BJ (cell line): ENCODE data around the gene GFI1. TPM values are rescaled to one million over a fixed set of nuclear protein-coding genes. Genes with fewer than 3 reads are reported as not detected.
A peak's percentile ranks its signal among the peaks of the same experiment; 100 is the strongest.
"Not testable (repeated sequence)": the region's sequence is repeated elsewhere in the genome, so short reads cannot be mapped to it uniquely, and the experiment has no call there.

Experiments
- CTCF ChIA-PET: fragments of 350-600 bp; formaldehyde crosslinking; extraction: SDS; loops from one replicate; lab custom pipeline; 2021; ENCODE audit warnings: antibody characterized with exemption, inconsistent platforms; lab: Yijun Ruan, JAX
- POLR2A ChIA-PET: fragments of 300-600 bp; sonication (Branson Sonifier 250); formaldehyde crosslinking; extraction: SDS; loops from one replicate; lab custom pipeline; 2021; ENCODE audit warnings: antibody characterized with exemption; lab: Charles Lee
- DNase-seq: peaks from one replicate; pipeline ENCODE4 v3.0.0-alpha.2; 2011; ENCODE audit warnings: low read depth
- H3K27me3 ChIP-seq: 2 replicates; pipeline ENCODE4 v1.6.0; 2011; ENCODE audit warnings: low read length; ENCODE audit not compliant: control insufficient read depth, insufficient read depth
- H3K36me3 ChIP-seq: 2 replicates; pipeline ENCODE4 v1.5.1; 2011; ENCODE audit warnings: low read length; ENCODE audit not compliant: control insufficient read depth, insufficient read depth
- H3K4me3 ChIP-seq: 2 replicates; pipeline ENCODE4 v1.5.1; 2011; ENCODE audit warnings: low read depth, mild to moderate bottlenecking, control low read depth, low read length
- polyA minus RNA-seq: library from RNA; depleted of rRNA, polyadenylated mRNA; stranded (reverse); fragments of >200 nt; gene quantifications from 2 replicates; pipeline ENCODE4 v1.2.3, GENCODE V29; 2011; rRNA and poly(A)+ RNA removed
- polyA plus RNA-seq: library from polyadenylated mRNA; depleted of rRNA; stranded (reverse); fragments of >200 nt; gene quantifications from 2 replicates; pipeline ENCODE4 v1.2.3, GENCODE V29; 2011; rRNA removed
- TF ChIP-seq, protein P1 (sequence below): IDR thresholded peaks from 2 replicates; pipeline ENCODE4 v1.5.1; 2011; ENCODE audit warnings: low read depth, mild to moderate bottlenecking, control low read depth, inconsistent platforms, low read length, moderate library complexity; ENCODE audit not compliant: insufficient read depth

GFI1 gene
- 0.04 and 0.07 TPM in 2 replicates for polyA plus RNA-seq
- 0.05 TPM in 1 of 2 replicates, not detected in the other for polyA minus RNA-seq

- no peaks in the 10 kb centered on the region for H3K36me3 ChIP-seq
- ChIA-PET CTCF (interaction anchor here (0.6 to 1.5 kb wide), 3 partner anchors 7 to 36 kb away, joined by 3 to 4 read pairs (median 3); no protein-coding TSS in a partner anchor), POLR2A (no interaction called here)
- H3K27me3 ChIP-seq = peaks cover 61% of the 10 kb centered on the region
- peak within 1 kb of the TSS; percentile 21; the same call in 1 of the 2 replicates for H3K4me3 ChIP-seq
- TF ChIP-seq, protein P1, sequence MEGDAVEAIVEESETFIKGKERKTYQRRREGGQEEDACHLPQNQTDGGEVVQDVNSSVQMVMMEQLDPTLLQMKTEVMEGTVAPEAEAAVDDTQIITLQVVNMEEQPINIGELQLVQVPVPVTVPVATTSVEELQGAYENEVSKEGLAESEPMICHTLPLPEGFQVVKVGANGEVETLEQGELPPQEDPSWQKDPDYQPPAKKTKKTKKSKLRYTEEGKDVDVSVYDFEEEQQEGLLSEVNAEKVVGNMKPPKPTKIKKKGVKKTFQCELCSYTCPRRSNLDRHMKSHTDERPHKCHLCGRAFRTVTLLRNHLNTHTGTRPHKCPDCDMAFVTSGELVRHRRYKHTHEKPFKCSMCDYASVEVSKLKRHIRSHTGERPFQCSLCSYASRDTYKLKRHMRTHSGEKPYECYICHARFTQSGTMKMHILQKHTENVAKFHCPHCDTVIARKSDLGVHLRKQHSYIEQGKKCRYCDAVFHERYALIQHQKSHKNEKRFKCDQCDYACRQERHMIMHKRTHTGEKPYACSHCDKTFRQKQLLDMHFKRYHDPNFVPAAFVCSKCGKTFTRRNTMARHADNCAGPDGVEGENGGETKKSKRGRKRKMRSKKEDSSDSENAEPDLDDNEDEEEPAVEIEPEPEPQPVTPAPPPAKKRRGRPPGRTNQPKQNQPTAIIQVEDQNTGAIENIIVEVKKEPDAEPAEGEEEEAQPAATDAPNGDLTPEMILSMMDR = no peak
- DNase-seq = no peak
Observed at GRCh38 chr1:92486251-92487077, at the start of gene GFI1. TSS of gene GFI1 (minus strand) at chr1:92486925. CDS start at chr1:92483487, 3,438 bp downstream.

- DNase-seq, H3K4me3 ChIP-seq, H3K27me3 ChIP-seq, H3K36me3 ChIP-seq, POLR2A ChIA-PET, CTCF ChIA-PET: not testable (repeated sequence)
Observed at GRCh38 chr1:92532371-92532770, 45.6 kb upstream of the GFI1 start.

DNA sequence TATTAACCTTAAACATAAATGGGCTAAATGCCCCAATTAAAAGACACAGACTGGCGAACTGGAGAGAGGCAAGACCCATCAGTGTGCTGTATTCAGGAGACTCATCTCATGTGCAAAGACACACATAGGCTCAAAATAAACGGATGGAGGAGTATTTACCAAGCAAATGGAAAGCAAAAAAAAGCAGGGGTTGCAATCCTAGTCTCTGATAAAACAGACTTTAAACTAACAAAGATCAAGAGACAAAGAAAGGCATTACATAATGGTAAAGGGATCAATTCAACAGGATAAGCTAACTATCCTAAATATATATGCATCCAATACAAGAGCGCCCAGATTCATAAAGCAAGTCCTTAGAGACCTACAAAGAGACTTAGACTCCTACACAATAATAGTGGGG lies 45.2 kb upstream of the GFI1 start:
- H3K36me3 ChIP-seq, DNase-seq, POLR2A ChIA-PET, H3K27me3 ChIP-seq, CTCF ChIA-PET, H3K4me3 ChIP-seq: not testable (repeated sequence)

DNA sequence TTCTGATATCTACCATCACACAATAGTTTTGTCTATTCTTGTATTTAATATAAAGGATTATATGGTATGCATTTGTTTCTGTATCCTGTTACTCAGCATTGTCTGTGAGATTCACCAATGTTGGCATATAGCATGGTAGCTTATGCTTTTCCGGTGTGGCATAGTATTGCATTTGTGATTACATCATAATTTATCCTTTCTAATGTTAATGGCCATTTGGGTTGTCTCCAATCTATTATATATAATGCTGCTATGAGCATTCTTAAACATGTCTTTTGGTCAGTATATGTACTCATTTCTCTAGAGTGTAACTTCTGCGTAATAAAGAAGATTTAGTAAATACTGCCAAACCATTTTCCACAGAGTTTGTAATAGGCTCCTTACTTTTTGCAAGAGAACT lies 40.9 kb upstream of the GFI1 start:
- no peak for DNase-seq
- POLR2A ChIA-PET = interaction anchor here (0.6 kb wide), 1 partner anchor 762 kb away, joined by 4 read pairs; no protein-coding TSS in a partner anchor
- Histone ChIP-seq H3K4me3 (no peak overlapping the region), H3K36me3 (no peaks in the 10 kb centered on the region), H3K27me3 (no peaks in the 10 kb centered on the region)
- CTCF ChIA-PET = no interaction called here
- TF ChIP-seq, protein P1 = no peak

- DNase-seq, H3K27me3 ChIP-seq, POLR2A ChIA-PET, H3K36me3 ChIP-seq, H3K4me3 ChIP-seq: not testable (repeated sequence)
- CTCF ChIA-PET = interaction anchor here (0.8 kb wide), 1 partner anchor 79 kb away, joined by 5 read pairs; no protein-coding TSS in a partner anchor
Observed at GRCh38 chr1:92524944-92525590, 38.3 kb upstream of the GFI1 start.

DNA sequence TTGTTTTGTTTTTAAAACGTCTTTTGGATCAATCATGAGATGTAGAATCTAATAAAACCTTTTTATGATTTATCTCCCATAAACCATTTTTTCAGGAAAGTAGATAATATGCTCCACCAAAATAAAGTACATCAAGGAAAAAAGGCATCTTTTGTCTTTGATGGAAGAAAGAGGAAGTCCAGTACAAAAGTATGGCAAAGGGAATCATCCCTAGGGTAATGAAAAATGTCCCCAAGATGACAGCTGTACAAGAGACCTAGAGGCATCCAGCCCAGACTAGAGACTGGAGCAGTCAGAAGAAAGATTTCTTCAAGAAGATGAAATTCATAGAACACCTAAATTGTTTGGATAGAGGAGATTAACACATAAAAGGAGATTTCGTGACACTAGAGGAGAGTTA lies 32.3 kb upstream of the GFI1 start:
- TF ChIP-seq, protein P1 = no peak
- no peaks in the 10 kb centered on the region for H3K36me3 ChIP-seq
- no peak for DNase-seq
- H3K27me3 ChIP-seq = no peaks in the 10 kb centered on the region
- CTCF ChIA-PET = no interaction called here
- no peak overlapping the region for H3K4me3 ChIP-seq
- POLR2A ChIA-PET = interaction anchor here (0.6 kb wide), 1 partner anchor 103 kb away, joined by 3 read pairs; no protein-coding TSS in a partner anchor
